HCT116 (cell line): ENCODE data around the gene TEDDM1. TPM values are rescaled to one million over a fixed set of nuclear protein-coding genes. Genes with fewer than 3 reads are reported as not detected.
A peak's percentile ranks its signal among the peaks of the same experiment; 100 is the strongest.

Source experiments
- ATAC-seq: fragments of 200-7000 bp; cut with Tn5 transposase; 2 replicates; pipeline ENCODE4 v1.9.1; 2020; ENCODE audit warnings: mild to moderate bottlenecking, moderate library complexity
- BruUV-seq: library from RNA; stranded (reverse); fragments of 400-500 nt; replicated peaks from 2 replicates; lab custom pipeline; 2021; lab: Mats Ljungman, UMichigan
- CTCF ChIA-PET: fragments of 300-600 bp; sonication (Branson Sonifier 250); formaldehyde crosslinking; loops from one replicate; lab custom pipeline; 2021; ENCODE audit warnings: antibody characterized with exemption; lab: Charles Lee
- POLR2A ChIA-PET: fragments of 300-600, 350-600 bp; sonication (Branson Sonifier 250); formaldehyde crosslinking; loops from one replicate; lab custom pipeline; 2021; ENCODE audit warnings: antibody characterized with exemption; lab: Charles Lee
- RAD21 ChIA-PET, 2 experiments: fragments of 300-600 bp; sonication (Branson Sonifier 250); formaldehyde crosslinking; loops; one replicate each; lab custom pipeline; 2023; ENCODE audit warnings: low total read pairs in 2 of 2; ENCODE audit not compliant: uncharacterized antibody in 2 of 2, unreplicated experiment in 2 of 2, low non-redundant PET in 1 of 2; lab: Charles Lee
- DNase-seq: peaks from one replicate; pipeline ENCODE4 v3.0.0-alpha.2; 2010; ENCODE audit warnings: low read depth, low spot score
- H2AFZ ChIP-seq: fragments of 200-600 bp; shearing (Covaris generic), sonication (generic); 2 replicates; pipeline ENCODE4 v1.6.1; 2017; ENCODE audit warnings: low read depth, mixed run types, mixed read lengths, antibody characterized with exemption, low read length; ENCODE audit not compliant: poor library complexity, severe bottlenecking
- H3K27ac ChIP-seq: 2 replicates; pipeline ENCODE4 v1.5.1; 2012; ENCODE audit warnings: low read depth, low read length
- H3K27me3 ChIP-seq: fragments of 200-600 bp; sonication (generic); 2 replicates; pipeline ENCODE4 v1.6.1; 2016; ENCODE audit warnings: mixed run types, low read length, mixed read lengths; ENCODE audit not compliant: insufficient read depth
- H3K36me3 ChIP-seq, 2 experiments: fragments of 200-500 bp in 1 of 2; fragments of 200-600 bp in 1 of 2; sonication (Bioruptor generic) in 1 of 2; sonication (generic) in 1 of 2; 2 replicates each; pipeline versions ENCODE4 v1.5.1 to v1.6.1; 2014 to 2016; ENCODE audit warnings: low read length in 2 of 2, inconsistent platforms in 1 of 2, mixed read lengths in 1 of 2, mixed run types in 1 of 2; ENCODE audit not compliant: insufficient read depth in 2 of 2, control insufficient read depth in 1 of 2
- H3K4me1 ChIP-seq, 2 experiments: fragments of 200-600 bp in 1 of 2; sonication (generic) in 1 of 2; 2 replicates each; pipeline versions ENCODE4 v1.5.1 to v1.6.1; 2012 to 2017; ENCODE audit warnings: low read length in 2 of 2, inconsistent platforms in 1 of 2, mild to moderate bottlenecking in 1 of 2, mixed read lengths in 1 of 2, mixed run types in 1 of 2, moderate library complexity in 1 of 2; ENCODE audit not compliant: insufficient read depth in 2 of 2, control insufficient read depth in 1 of 2
- H3K4me2 ChIP-seq: fragments of 200-600 bp; sonication (generic); 2 replicates; pipeline ENCODE4 v1.6.1; 2017; ENCODE audit warnings: mixed run types, low read length, mixed read lengths
- H3K4me3 ChIP-seq, 2 experiments: fragments of 200-600 bp in 1 of 2; sonication (generic) in 1 of 2; replicated peaks in 1 of 2; 2 replicates each; pipeline ENCODE4 v1.5.1; 2011 to 2016; ENCODE audit warnings: low read length in 2 of 2, control low read depth in 1 of 2, low read depth in 1 of 2, mild to moderate bottlenecking in 1 of 2, mixed read lengths in 1 of 2, mixed run types in 1 of 2
- H3K79me2 ChIP-seq: fragments of 200-600 bp; sonication (generic); 2 replicates; pipeline ENCODE4 v1.6.1; 2017; ENCODE audit warnings: mild to moderate bottlenecking, mixed run types, low read length, moderate library complexity, mixed read lengths; ENCODE audit not compliant: insufficient read depth
- H3K9ac ChIP-seq: fragments of 200-600 bp; sonication (generic); 2 replicates; pipeline ENCODE4 v1.6.1; 2016; ENCODE audit warnings: low read length, mixed read lengths
- H3K9me2 ChIP-seq: fragments of 200-600 bp; sonication (generic), shearing (Covaris generic); 2 replicates; pipeline ENCODE4 v1.6.1; 2017; ENCODE audit warnings: mixed run types, mild to moderate bottlenecking, moderate library complexity; ENCODE audit not compliant: insufficient read depth
- H3K9me3 ChIP-seq, 2 experiments: fragments of 200-500 bp in 1 of 2; fragments of 200-600 bp in 1 of 2; sonication (Bioruptor generic) in 1 of 2; sonication (generic) in 1 of 2; 2 replicates each; pipeline ENCODE4 v1.6.1; 2014 to 2017; ENCODE audit warnings: low read length in 2 of 2, mixed read lengths in 2 of 2, inconsistent platforms in 1 of 2, low read depth in 1 of 2, mild to moderate bottlenecking in 1 of 2, mixed run types in 1 of 2, moderate library complexity in 1 of 2; ENCODE audit not compliant: control insufficient read depth in 1 of 2, insufficient read depth in 1 of 2
- H4K20me1 ChIP-seq: fragments of 200-600 bp; sonication (generic), shearing (Covaris generic); 2 replicates; pipeline ENCODE4 v1.6.1; 2017; ENCODE audit warnings: mixed run types, mild to moderate bottlenecking, moderate library complexity; ENCODE audit not compliant: insufficient read depth
- ATF3 ChIP-seq: IDR thresholded peaks from 2 replicates; pipeline ENCODE4 v1.6.1; 2012
- CBX3 ChIP-seq: IDR thresholded peaks from 2 replicates; pipeline ENCODE4 v1.6.1; 2012; ENCODE audit warnings: low read depth
- CTCF ChIP-seq, 3 experiments: fragments of 200-600 bp in 1 of 3; sonication (generic) in 1 of 3; IDR thresholded peaks in 2 of 3; conservative IDR thresholded peaks in 1 of 3; 2 replicates each; pipeline ENCODE4 v1.5.1; 2012 to 2017; ENCODE audit warnings: low read depth in 2 of 3, low read length in 2 of 3, antibody characterized with exemption in 1 of 3, borderline replicate concordance in 1 of 3, control low read depth in 1 of 3, mild to moderate bottlenecking in 1 of 3, mixed read lengths in 1 of 3, mixed run types in 1 of 3, moderate library complexity in 1 of 3; ENCODE audit not compliant: insufficient read depth in 1 of 3
- EGR1 ChIP-seq: IDR thresholded peaks from 2 replicates; pipeline ENCODE4 v1.6.1; 2012; ENCODE audit warnings: low read depth
- EZH2phosphoT487 ChIP-seq: fragments of 200-600 bp; IDR thresholded peaks from 2 replicates; pipeline ENCODE4 v1.6.1; 2018; ENCODE audit warnings: antibody characterized with exemption, borderline replicate concordance
- FOSL1 ChIP-seq: IDR thresholded peaks from 2 replicates; pipeline ENCODE4 v1.6.1; 2012; ENCODE audit warnings: low read depth
- JUND ChIP-seq: IDR thresholded peaks from 2 replicates; pipeline ENCODE4 v1.6.1; 2012
- MAX ChIP-seq: IDR thresholded peaks from 2 replicates; pipeline ENCODE4 v1.6.1; 2012
- SRF ChIP-seq: IDR thresholded peaks from 2 replicates; pipeline ENCODE4 v1.6.1; 2012; ENCODE audit warnings: low read depth
- ZBTB33 ChIP-seq: IDR thresholded peaks from 2 replicates; pipeline ENCODE4 v1.6.1; 2011; ENCODE audit warnings: mild to moderate bottlenecking, low read length, moderate library complexity; ENCODE audit not compliant: insufficient replicate concordance; ENCODE audit errors: extremely low read depth
- ZNF274 ChIP-seq: fragments of 200-500 bp; sonication (Bioruptor generic); IDR thresholded peaks from 2 replicates; pipeline ENCODE4 v1.6.1; 2014; ENCODE audit warnings: mild to moderate bottlenecking, low read depth, low read length, inconsistent platforms
- intact Hi-C: fragments of 100-400 bp; cut with micrococcal nuclease; formaldehyde crosslinking; loops from 2 replicates; pipeline ENCODE4 v1.10.0; 2022
- total RNA-seq: library from RNA; stranded (reverse); gene quantifications from one replicate; pipeline ENCODE4 v1.2.1, GENCODE V29; 2021; ENCODE audit not compliant: unreplicated experiment

Gene TEDDM1
- total RNA-seq, 1 experiment from 2014 or later, result not detected

- Histone ChIP-seq H3K9me3 (no peaks in the 10 kb centered on the region), H3K27me3 (no peaks in the 10 kb centered on the region), H3K9me2 (no peaks in the 10 kb centered on the region), H3K4me3 (no peak overlapping the region), H3K4me1 (no peaks in the 10 kb centered on the region), H4K20me1 (no peaks in the 10 kb centered on the region), H3K27ac (no peak overlapping the region), H3K4me2 (no peak overlapping the region), H3K79me2 (no peaks in the 10 kb centered on the region), H3K9ac (no peak overlapping the region), H3K36me3 (no peaks in the 10 kb centered on the region), H2AFZ (no peak overlapping the region)
- DNase-seq (no peak), ATAC-seq (no peak)
- no TSS peak for BruUV-seq
- CTCF ChIA-PET, result interaction anchor here (1.0 kb wide), 1 partner anchor 324 kb away, joined by 3 read pairs; no protein-coding TSS in a partner anchor
- POLR2A ChIA-PET, result no interaction called here
- RAD21 ChIA-PET, result no interaction called here
- intact Hi-C loops, result no loop called here
- no peak for TF ChIP-seq SRF
- no peak for TF ChIP-seq JUND
- TF ChIP-seq ZNF274, result no peak
- no peak for TF ChIP-seq CTCF (IDR thresholded peaks at IDR 0.05 in 2 of 3, conservative IDR thresholded peaks at IDR 0.05 in 1 of 3; ENCODE audit: borderline replicate concordance in 1 of 3, insufficient read depth in 1 of 3, low read depth in 2 of 3, low read length in 2 of 3)
- TF ChIP-seq EZH2phosphoT487, result no peak
- TF ChIP-seq FOSL1, result no peak
- TF ChIP-seq CBX3, result 0 out of 2 replicates have a peak, but pooled peaks have one; percentile 17
Measured at GRCh38 chr1:182405578-182405977, 5.1 kb upstream of the TEDDM1 start.

GRCh38 chr1:182404781-182405180, 4.3 kb upstream of the TEDDM1 start:
- DNase-seq (no peak), ATAC-seq (peak; percentile 88)
- Histone ChIP-seq H3K4me3 (no peak overlapping the region), H4K20me1 (no peaks in the 10 kb centered on the region), H3K36me3 (no peaks in the 10 kb centered on the region), H3K27ac (no peak overlapping the region), H3K4me2 (no peak overlapping the region), H2AFZ (no peak overlapping the region), H3K79me2 (no peaks in the 10 kb centered on the region), H3K9me2 (no peaks in the 10 kb centered on the region), H3K9ac (no peak overlapping the region), H3K9me3 (no peaks in the 10 kb centered on the region), H3K4me1 (no peaks in the 10 kb centered on the region), H3K27me3 (no peaks in the 10 kb centered on the region)
- POLR2A ChIA-PET, result no interaction called here
- TF ChIP-seq MAX (no peak), CTCF (IDR thresholded peaks at IDR 0.05 in 2 of 3, conservative IDR thresholded peaks at IDR 0.05 in 1 of 3; ENCODE audit: borderline replicate concordance in 1 of 3, insufficient read depth in 1 of 3, low read depth in 2 of 3, low read length in 2 of 3) (peak in 2 of 3 experiments; percentile 30 to 33; a peak in 3 of 6 replicates), EGR1 (no peak), ATF3 (no peak), ZBTB33 (no peak)
- RAD21 ChIA-PET, result no interaction called here
- CTCF ChIA-PET, result interaction anchor here (1.0 kb wide), 1 partner anchor 323 kb away, joined by 3 read pairs; no protein-coding TSS in a partner anchor
- intact Hi-C loops, result no loop called here
- BruUV-seq, result no TSS peak
